ENCODE measurements around the gene LPIN1.
A peak's percentile ranks its signal among the peaks of the same experiment; 100 is the strongest.

LPIN1 gene

DNA sequence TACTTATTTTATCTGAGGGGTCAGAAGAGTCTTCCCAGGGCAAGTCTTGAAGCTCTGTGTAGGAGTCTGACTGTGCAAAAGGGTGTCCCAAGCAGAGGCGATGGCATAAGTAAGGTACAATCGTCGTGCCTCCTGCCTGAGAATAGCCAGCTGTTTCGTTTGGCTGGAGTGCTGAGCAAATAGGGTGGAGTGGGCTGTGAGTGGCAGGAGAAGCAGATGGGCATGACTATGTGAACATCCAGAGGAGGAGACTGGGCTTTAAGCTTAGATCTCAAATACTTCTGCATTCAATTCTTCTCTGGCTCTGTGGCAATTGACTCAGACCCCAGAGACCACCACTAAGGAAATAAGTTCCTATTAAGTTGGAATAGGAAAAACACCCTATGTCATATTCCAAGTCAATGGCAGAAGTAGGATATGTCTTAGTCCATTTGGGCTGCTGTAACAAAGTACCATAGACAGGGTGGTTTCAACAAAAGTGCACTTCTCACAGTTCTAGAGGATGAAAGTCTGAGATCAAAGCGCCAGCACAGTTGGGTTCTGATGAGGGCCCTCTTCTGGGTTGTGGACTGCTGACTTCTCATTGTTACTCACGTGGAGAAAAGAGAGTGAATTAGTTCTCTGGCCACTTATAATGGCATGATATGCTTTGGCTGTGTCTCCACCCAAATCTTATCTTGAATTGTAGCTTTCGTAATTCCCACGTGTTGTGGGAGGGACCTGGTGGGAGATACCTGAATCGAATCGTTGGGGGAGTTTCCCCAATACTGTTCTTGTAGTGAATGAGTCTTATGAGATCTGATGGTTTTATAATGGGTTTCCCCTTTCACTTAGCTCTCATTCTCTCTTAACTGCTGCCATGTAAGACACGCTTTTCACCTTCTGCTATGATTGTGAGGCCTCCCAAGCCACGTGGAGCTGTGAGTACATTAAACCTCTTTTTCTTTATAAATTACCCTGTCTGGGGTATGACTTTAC is 120.2 kb downstream of the LPIN1 start:
- peaks cover 54% of the 10 kb centered on the region for H3K4me1 Mint-ChIP-seq (ENCODE audit: low read depth)
- H3K36me3 Mint-ChIP-seq (ENCODE audit: low read depth): no peaks in the 10 kb centered on the region
- peak overlapping the region; percentile 55 for H3K27ac Mint-ChIP-seq
- H3K4me3 Mint-ChIP-seq: no peak overlapping the region
- peaks cover 9% of the 10 kb centered on the region for H3K27me3 Mint-ChIP-seq
- no peaks in the 10 kb centered on the region for H3K9me3 Mint-ChIP-seq

DNA sequence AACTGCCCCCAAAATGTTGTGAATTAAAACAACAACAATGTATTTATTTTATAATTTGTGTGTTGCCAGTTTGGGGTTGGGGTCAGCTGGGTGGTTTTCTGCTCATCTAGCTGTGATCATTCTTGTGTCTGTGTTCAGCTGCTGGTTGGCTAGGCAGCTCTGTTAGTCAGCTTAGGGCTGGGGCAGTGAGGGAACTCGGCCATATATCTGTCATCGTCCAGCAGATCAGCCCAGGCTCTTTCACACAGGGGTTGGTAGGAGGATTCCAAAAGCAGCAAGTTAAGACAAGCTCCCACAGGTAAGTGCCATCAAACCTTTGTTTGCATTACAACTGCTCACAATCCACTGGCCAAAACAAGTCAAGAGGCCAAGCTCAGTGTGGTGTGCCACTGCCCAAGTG is 121.5 kb downstream of the LPIN1 start:
- H3K36me3 Mint-ChIP-seq (ENCODE audit: low read depth): no peaks in the 10 kb centered on the region
- peaks cover 47% of the 10 kb centered on the region for H3K4me1 Mint-ChIP-seq (ENCODE audit: low read depth)
- H3K4me3 Mint-ChIP-seq: no peak overlapping the region
- no peak overlapping the region for H3K27ac Mint-ChIP-seq
- no peaks in the 10 kb centered on the region for H3K27me3 Mint-ChIP-seq
- H3K9me3 Mint-ChIP-seq: no peaks in the 10 kb centered on the region

DNA sequence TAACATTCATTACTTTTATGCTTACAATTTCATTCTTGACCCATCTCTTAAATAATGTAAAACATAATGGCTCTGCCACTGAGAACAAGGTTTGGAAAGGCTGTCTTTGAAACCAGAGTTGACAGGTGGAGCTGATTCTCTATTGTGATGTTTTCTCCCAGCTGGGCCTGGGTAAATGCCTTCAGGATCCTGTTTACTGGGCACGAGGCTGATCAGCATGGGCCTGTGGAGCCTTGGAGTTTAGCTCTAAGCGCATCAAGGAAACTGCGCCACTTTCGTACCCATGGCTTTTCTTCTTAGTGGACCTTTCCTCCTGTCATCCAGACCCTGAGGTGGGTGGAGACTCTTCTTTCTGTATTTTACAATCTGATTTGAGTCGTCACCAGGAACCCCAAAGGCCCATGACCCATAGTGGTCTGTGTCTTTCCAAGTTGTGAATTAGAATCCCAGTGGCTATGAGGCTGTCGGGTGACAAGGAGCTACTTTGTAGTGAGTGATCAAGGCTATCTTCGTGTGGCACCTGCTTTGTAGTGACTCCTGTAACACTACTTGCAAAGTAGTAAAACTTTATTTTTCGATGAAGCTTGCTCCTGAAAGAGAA is 123.1 kb downstream of the LPIN1 start:
- Mint-ChIP-seq H3K9me3 (no peaks in the 10 kb centered on the region), H3K4me1 (ENCODE audit: low read depth) (peaks cover 32% of the 10 kb centered on the region), H3K4me3 (no peak overlapping the region), H3K27ac (no peak overlapping the region), H3K27me3 (peaks cover 5% of the 10 kb centered on the region), H3K36me3 (ENCODE audit: low read depth) (no peaks in the 10 kb centered on the region)

DNA sequence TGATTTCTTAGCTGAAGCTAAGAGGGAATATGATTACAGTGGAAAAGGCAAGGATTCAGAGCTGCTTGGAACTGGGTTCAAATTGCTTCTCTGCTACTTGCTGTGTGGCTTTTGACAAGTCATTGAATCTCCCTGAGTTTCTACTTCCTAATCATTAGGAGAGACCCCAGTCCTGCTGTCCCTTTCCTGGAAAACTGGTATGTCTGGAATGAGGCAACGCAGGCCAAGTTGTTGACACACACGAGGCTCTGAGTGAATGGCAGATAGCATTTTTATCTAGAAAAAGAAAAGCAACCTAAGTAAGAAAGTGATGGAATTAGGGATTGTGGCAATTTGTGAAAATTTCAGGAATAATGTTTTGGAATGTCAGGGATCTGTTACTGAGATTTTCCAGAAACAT is 123.6 kb downstream of the LPIN1 start:
- Mint-ChIP-seq H3K4me3 (no peak overlapping the region), H3K27me3 (peaks cover 6% of the 10 kb centered on the region), H3K4me1 (ENCODE audit: low read depth) (peaks cover 26% of the 10 kb centered on the region), H3K9me3 (no peaks in the 10 kb centered on the region), H3K36me3 (ENCODE audit: low read depth) (no peaks in the 10 kb centered on the region), H3K27ac (no peak overlapping the region)

DNA sequence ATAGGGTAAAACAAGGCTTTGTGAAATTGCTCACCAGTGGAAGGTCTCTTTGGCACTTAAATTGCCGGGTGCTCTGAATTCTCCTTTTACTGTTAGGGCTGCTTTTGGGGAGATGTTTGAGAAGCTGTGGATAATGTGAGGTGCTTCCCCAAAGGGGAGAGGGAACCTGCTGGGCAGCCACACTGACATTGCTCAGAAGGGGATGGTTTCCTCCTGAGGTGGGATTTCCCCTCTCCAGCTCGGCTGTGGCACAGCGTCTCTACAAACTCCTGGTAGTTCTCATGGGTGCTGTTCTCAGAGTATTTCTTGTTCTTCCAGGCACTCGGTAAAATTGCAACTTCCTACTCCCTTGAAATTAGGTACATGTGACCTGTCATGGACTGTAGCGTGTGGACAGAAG is 124.2 kb downstream of the LPIN1 start:
- H3K27me3 Mint-ChIP-seq: peaks cover 6% of the 10 kb centered on the region
- no peak overlapping the region for H3K27ac Mint-ChIP-seq
- no peak overlapping the region for H3K4me3 Mint-ChIP-seq
- H3K36me3 Mint-ChIP-seq (ENCODE audit: low read depth): no peaks in the 10 kb centered on the region
- peaks cover 21% of the 10 kb centered on the region for H3K4me1 Mint-ChIP-seq (ENCODE audit: low read depth)
- H3K9me3 Mint-ChIP-seq: no peaks in the 10 kb centered on the region

GRCh38 chr2:11871421-11871820 is 125.0 kb downstream of the LPIN1 start:
- H3K4me1 Mint-ChIP-seq (ENCODE audit: low read depth): peaks cover 17% of the 10 kb centered on the region
- H3K4me3 Mint-ChIP-seq: no peak overlapping the region
- H3K27me3 Mint-ChIP-seq: peaks cover 6% of the 10 kb centered on the region
- no peak overlapping the region for H3K27ac Mint-ChIP-seq
- H3K9me3 Mint-ChIP-seq: no peaks in the 10 kb centered on the region
- no peaks in the 10 kb centered on the region for H3K36me3 Mint-ChIP-seq (ENCODE audit: low read depth)

- Mint-ChIP-seq H3K4me1 (ENCODE audit: low read depth) (peaks cover 9% of the 10 kb centered on the region), H3K27me3 (peaks cover 6% of the 10 kb centered on the region), H3K9me3 (no peaks in the 10 kb centered on the region), H3K27ac (no peak overlapping the region), H3K36me3 (ENCODE audit: low read depth) (no peaks in the 10 kb centered on the region), H3K4me3 (no peak overlapping the region)
Measured at GRCh38 chr2:11872247-11872947, 126.0 kb downstream of the LPIN1 start.

GRCh38 chr2:11872948-11873269 is 126.5 kb downstream of the LPIN1 start:
- Mint-ChIP-seq H3K4me1 (ENCODE audit: low read depth) (peaks cover 5% of the 10 kb centered on the region), H3K27me3 (peaks cover 6% of the 10 kb centered on the region), H3K36me3 (ENCODE audit: low read depth) (no peaks in the 10 kb centered on the region), H3K9me3 (no peaks in the 10 kb centered on the region), H3K27ac (no peak overlapping the region), H3K4me3 (no peak overlapping the region)

DNA sequence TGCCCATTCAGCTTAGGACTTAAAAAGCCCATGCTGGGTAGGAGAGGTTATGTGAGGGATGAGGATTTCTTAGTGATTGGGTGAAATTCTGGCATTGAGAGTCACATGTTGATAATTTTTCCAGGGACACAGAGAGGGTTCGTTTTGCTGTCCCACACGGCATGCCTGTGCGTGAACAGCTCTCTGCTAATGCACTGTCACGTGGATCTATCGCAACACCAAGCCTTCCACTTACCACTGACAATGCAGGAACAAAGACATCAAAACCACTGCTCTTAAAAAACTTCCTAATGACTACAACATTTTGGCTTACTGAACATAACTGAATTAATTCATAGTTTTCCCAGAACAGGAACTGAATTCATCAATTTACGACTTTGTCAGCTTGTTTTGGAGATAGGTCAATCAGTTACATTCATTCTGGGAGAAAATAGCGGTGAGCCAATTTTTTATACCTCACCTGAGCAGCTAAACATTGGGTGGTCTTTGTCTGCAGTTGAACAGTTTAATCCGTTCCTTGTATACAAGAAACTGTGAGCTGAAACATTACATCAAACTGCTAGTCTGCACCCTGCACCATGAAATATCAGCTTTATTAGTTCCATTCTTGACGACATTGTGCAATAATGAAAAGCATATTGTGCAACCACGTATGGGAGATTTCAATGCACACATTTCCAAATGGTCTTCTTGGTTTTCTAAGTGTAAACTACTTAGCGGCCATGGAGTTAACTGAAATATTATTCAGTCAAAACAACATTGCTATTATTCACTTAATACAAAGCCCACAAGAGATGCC is 127.1 kb downstream of the LPIN1 start:
- H3K9me3 Mint-ChIP-seq: no peaks in the 10 kb centered on the region
- H3K36me3 Mint-ChIP-seq (ENCODE audit: low read depth): no peaks in the 10 kb centered on the region
- no peak overlapping the region for H3K27ac Mint-ChIP-seq
- peaks cover 5% of the 10 kb centered on the region for H3K4me1 Mint-ChIP-seq (ENCODE audit: low read depth)
- H3K27me3 Mint-ChIP-seq: peaks cover 6% of the 10 kb centered on the region
- H3K4me3 Mint-ChIP-seq: no peak overlapping the region

GRCh38 chr2:11874861-11875260 is 128.4 kb downstream of the LPIN1 start:
- H3K4me3 Mint-ChIP-seq: no peak overlapping the region

GRCh38 chr2:11875481-11875880 is 129.0 kb downstream of the LPIN1 start:
- Mint-ChIP-seq H3K9me3 (no peaks in the 10 kb centered on the region), H3K36me3 (ENCODE audit: low read depth) (no peaks in the 10 kb centered on the region), H3K27me3 (peaks cover 6% of the 10 kb centered on the region), H3K4me1 (ENCODE audit: low read depth) (peaks cover 5% of the 10 kb centered on the region), H3K27ac (no peak overlapping the region), H3K4me3 (no peak overlapping the region)

More at GRCh38 chr2:11874861-11875260, 128.4 kb downstream of the LPIN1 start:
- Mint-ChIP-seq H3K4me1 (ENCODE audit: low read depth) (peaks cover 5% of the 10 kb centered on the region), H3K9me3 (no peaks in the 10 kb centered on the region), H3K36me3 (ENCODE audit: low read depth) (no peaks in the 10 kb centered on the region), H3K27ac (no peak overlapping the region), H3K27me3 (peaks cover 6% of the 10 kb centered on the region)

GRCh38 chr2:11876436-11876835 is 130.0 kb downstream of the LPIN1 start:
- Mint-ChIP-seq H3K9me3 (no peaks in the 10 kb centered on the region), H3K27ac (no peak overlapping the region), H3K36me3 (ENCODE audit: low read depth) (no peaks in the 10 kb centered on the region), H3K4me1 (ENCODE audit: low read depth) (no peaks in the 10 kb centered on the region), H3K4me3 (no peak overlapping the region), H3K27me3 (peaks cover 6% of the 10 kb centered on the region)

GRCh38 chr2:11876889-11877288 is 130.5 kb downstream of the LPIN1 start:
- H3K27me3 Mint-ChIP-seq: peaks cover 6% of the 10 kb centered on the region
- no peaks in the 10 kb centered on the region for H3K4me1 Mint-ChIP-seq (ENCODE audit: low read depth)
- no peaks in the 10 kb centered on the region for H3K36me3 Mint-ChIP-seq (ENCODE audit: low read depth)
- no peak overlapping the region for H3K27ac Mint-ChIP-seq
- no peak overlapping the region for H3K4me3 Mint-ChIP-seq
- H3K9me3 Mint-ChIP-seq: no peaks in the 10 kb centered on the region
